Activated CD4-positive, alpha-beta T cell treated with anti-CD3 and anti-CD28 coated beads, Interleukin-2, amount 50 U/mL, for 4 hours (primary cell): ENCODE data around the gene NUP107.

ENCODE experiments used
- DNase-seq, 2 experiments: peaks; one replicate each; pipeline ENCODE4 v3.0.0-alpha.2; 2020

Gene NUP107

DNA sequence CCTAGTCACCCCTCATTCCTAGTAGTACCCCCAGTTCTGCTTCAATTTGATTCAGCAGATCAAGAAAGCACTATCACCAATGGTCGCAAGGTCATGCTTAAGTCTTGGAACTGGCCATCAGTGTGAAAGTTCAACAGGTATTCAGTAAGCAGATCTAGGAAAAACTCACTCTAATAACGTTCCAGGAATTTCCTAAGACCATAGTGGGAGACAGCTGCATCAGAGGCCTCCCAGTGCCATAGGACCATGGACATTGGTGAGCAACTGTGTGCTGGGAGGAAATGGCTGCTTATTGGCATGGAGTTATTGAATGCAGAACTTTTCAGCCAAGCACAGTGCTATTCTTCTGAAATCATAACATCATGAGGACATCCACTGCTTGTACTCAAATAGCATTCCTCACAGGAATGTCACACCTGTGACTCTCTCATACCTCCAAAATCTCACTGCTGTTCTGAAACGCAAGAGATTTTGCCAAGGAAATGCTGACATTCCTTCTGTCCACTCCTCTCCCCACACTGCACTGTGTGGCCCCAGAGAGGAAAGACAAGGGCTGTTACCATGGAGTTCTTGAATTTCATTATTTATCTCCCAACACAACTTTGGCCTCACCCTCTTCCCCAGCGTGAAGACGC is 90.3 kb downstream of the NUP107 start:
- DNase-seq = no peak

DNA sequence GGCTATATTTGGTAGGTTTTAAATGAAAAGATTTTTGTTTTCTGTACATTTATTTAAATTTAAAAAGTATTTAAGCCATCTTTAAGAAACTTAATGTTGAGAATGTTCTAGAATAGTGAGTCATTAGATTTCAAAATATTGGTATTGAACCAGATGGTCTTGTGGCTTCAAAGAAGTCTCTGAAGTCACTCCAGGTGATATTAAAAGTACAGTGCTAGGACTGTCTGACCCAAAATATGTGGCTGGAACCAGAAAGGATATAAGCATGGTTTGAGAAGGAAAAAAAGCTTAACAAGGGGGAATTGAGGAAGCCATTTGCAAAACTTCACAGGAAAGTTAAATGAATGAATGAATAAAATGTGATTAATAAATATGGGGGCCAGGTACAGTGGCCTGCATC is 92.5 kb downstream of the NUP107 start:
- no peak for DNase-seq

DNA sequence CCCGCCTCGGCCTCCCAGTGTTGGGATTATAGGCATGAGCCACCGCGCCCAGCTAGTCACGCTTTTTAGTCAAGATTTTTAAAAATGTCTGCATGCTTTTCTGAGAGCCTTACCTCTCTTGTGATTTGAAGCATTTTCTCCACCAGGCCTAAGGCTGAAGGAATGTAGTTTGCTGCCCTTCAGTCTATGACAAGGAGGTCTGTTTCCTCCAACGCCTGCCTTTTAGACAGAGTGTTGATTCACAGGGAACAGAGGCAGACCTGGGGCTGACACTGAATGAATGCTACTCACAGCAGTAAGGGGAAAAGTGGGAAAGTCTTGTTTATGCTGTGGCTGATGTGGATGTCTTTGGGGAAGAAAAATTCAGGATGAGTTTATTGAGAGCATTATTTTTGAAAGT is 94.0 kb downstream of the NUP107 start:
- no peak for DNase-seq

DNA sequence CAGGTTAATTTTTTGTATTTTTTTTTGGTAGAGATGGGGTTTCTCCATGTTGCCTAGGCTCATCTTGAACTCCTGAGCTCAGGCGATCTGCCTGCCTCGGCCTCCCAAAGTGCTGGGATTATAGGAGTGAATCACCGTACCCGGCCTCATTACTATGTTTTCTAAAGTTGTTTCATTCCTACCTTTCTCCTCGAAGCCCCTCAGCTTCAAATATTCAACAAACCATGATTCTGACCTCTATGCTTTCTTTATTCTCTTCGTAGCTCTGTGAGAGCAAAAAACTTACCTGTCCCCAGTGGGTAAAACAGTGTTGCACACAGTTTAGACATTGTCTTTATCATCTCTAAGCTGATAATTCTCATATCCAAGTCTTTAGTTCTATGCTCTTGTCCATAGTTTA is 95.0 kb downstream of the NUP107 start:
- no peak for DNase-seq

DNA sequence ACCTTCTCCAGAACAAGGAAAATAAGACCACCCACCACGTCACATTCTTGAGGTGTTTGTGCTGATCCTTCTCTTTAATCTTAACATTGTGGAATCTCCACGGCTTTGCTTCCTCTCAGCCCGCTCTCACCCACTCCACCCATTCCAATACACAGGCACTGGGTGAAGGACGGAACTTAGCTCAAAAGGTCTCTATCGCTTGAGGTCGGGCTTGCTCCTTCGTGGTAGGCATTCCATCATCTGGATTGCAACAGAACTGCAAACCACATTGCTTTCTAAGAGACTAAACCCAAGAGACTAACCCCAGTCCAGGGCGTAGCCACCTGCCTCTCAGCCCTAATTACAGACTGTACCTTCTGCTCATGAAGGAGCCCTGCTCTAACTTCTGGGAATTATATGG is 97.2 kb downstream of the NUP107 start:
- DNase-seq = no peak

DNA sequence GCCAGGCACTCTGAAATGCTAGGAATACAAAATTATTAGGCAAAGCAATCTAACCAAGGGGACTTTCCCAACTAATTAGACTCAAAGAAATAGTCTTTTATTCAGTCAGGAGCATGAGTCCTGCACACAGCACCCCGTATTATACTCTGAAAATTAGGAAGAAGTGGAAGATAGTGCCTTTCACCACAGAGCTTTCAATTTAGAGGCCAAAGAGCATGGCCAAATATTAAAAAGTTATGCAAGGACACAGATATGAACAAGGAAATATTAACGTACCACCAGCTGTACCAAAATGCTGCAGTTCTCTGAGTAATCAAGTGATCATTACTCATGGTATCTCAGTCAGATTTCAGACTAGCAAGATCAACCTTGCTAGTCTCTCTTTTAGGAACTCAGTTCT is 98.6 kb downstream of the NUP107 start:
- DNase-seq = no peak

DNA sequence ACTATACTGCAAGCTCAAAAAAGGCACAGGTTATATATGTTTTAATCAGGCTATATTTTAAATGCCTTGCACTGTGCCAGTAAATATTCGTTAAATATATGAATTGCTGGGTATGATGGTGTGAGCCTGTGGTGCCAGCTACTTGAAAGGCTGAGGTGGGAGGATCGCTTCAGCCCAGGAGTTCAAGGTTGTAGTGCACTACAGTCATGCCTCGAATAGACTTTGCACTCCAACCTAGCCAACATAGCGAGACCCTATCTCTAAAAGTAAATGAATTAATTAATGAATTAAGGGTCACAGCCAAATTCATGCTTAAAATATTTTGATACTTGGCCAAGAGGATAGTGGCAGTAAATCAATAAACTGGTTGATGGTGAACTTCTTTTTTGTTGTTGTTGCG is 99.0 kb downstream of the NUP107 start:
- DNase-seq = no peak

DNA sequence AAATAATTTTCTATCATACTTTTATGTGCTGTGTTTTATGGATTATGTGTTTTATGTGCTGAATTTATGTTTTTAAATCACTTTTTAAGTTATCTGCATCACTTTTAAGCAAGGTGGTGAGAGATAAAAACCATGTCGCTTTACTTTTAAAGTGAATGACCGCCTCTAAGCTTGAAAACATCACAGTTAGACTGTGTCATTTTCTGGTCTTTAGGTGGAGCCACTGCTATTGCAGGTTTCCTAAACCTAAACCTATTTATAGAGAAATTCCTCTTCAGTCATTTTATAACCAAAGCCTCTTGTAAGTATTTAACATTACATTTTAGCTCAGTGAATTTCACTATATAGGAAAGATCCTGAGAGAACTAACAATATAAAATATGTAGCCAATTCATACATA is 100.2 kb downstream of the NUP107 start:
- no peak for DNase-seq

DNA sequence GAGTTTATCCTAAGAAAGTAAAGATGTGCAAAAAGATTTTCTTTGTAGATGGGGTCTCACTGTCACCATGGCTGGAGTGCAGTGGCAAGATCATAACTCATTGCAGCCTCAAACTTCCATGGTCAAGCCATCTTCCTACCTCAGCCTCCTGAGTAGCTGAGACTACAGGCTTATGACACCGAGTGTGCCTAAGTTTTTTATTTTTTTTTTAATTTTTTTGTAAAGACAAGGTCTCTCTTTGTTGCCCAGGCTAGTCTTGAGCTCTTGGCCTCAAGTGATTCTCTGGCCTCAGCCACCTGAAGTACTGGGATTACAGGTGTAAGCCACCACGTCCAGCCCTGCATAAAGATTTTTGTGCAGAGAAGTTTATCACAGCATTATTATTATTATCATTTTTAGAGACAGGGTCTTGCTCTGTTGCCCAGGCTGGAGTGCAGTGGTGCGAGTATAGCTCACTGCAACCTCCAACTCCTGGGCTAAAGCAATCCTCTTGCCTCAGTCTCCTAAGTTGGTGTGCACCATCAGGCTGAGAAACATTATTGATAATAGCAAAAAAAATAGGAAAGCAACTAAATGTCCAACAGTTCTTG is 101.9 kb downstream of the NUP107 start:
- DNase-seq = no peak

DNA sequence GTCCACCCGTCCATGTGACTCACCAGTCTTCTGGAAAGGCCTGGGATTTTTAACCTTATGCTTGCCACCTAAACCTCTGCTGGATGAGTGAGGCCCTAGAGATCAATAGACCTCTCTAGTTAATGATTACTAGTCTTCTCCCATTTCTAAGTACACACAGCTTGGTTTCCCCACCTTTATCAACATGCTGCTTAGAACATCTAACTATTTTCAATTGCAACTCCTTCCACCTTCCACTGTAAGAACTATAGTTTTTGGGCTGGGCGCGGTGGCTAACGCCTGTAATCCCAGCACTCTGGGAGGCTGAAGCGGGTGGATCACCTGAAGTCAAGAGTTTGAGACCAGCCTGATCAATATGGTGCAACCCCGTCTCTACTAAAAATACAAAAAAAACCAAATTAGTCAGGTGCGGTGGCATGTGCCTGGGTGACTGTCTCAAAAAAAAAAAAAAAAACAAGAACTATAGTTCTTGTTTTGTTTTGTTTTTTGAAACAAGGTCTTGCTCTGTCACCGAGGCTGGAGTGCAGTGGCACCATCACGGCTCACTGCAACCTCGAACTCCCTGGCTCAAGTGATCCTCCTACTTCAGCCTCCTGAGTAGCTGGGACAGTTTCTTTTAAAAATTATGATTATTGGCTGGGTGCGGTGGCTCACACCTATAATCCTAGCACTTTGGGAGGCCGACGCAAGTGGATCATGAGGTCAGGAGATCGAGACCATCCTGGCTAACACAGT is 102.5 kb downstream of the NUP107 start:
- DNase-seq = no peak

DNA sequence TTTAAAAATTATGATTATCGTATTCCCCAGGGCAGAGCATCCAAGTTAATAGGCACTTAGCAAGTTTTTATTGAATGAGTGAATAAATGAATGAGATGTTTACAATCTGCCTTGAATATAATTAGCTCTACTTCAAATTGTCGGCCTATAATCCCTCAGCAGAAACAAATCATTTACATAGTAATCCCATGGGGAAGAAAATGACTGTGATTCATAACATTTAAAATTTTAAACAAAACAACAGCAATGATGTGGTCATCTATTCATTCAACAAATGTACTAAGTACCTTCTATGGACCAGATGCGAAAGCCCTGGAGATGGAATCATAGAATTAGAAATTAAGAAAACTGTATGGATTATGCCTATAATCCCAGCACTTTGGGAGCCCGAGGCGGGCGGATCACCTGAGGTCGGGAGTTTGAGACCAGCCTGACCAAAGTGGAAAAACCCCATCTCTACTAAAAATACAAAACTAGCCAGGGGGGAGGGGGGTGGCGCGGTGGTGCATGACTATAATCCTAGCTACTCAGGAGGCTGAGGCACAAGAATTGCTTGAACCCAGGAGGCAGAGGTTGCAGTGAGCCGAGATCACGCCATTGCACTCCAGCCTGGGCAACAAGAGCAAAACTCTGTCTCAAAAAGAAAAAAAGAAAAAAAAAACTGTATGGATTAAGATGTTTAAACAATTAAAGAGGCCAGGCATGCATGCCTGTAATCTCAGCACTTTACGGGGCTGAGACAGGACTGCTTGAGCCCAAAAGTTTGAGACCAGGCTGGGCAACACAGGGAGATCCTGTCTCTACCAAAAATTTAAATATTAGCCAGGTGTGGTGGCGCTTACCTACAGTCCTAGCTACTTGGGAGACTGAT is 103.5 kb downstream of the NUP107 start:
- DNase-seq = no peak

DNA sequence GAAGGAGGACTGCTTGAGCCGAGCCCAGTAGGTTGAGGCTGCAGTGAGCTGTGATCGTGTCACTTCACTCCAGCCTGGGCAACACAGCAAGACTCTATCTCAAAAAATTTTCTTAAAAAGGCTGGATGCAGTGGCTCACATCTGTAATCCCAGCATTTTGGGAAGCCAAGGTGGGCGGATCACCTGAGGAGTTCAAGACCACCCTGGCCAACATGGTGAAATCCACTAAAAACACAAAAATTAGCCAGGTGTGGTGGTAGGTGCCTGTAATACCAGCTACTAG is 104.1 kb downstream of the NUP107 start:
- no peak for DNase-seq

DNA sequence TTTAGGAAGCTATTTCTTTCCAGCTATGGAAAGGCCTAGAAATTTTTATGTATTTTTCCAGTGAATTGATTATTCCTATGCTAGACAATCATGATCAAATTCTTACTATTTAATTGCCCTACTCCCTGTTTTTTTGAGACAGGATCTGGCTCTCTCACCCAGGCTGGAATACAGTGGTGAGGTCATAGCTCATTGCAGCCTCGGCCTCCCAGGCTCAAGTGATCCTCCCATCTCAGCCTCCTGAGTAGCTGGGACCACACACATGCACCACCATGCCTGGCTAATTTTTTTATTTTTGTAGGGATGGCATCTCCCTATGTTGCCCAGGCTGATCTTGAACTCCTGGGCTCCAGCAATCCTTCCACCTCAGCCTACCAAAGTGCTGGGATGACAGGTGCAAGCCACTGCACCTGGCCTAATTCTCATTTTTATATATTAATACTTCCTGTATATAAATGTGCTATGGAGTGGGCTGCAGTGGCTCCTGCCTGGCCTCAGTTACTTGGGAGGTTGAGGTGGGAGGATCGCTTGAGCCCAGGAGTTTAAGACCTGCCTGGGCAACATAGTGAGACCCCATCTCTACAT is 105.2 kb downstream of the NUP107 start:
- DNase-seq = no peak

DNA sequence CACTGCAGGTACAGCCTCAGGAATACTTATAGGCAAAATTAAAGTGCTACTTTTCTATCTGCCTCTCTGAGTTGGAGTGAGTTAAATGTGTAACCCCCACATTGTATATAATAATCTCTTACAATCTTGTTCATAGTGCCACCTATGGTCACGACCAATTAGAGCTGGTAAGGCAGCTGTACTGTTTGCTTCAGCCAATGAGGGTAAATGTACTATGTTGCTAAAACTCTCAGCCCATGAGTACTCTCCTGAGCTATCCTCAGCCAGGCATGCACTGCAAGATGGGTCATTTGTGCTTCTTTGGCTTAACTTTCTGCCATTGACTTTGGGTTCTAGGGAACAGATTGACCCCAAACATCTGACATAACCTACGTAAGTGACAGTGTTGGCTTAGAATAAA is 106.2 kb downstream of the NUP107 start:
- DNase-seq = no peak

DNA sequence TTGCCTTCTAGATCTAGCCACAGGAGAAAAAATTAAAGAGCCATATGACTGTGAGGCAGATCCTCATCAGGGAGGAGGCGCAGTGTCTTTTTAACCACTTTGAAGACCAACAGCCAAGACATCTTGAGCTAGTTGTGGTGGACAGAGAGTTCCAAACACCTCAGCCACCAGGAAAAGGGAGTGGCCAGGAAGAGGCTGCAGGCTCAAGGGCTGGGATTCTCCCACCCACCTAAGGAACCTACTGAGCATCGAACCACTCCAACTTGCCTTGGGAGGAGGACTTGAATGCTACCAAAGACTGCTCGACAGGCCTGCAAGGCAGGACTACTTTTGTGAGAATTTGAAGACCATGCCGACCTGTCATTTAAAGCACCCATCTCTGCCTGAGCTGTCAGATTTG is 106.7 kb downstream of the NUP107 start:
- DNase-seq = no peak

DNA sequence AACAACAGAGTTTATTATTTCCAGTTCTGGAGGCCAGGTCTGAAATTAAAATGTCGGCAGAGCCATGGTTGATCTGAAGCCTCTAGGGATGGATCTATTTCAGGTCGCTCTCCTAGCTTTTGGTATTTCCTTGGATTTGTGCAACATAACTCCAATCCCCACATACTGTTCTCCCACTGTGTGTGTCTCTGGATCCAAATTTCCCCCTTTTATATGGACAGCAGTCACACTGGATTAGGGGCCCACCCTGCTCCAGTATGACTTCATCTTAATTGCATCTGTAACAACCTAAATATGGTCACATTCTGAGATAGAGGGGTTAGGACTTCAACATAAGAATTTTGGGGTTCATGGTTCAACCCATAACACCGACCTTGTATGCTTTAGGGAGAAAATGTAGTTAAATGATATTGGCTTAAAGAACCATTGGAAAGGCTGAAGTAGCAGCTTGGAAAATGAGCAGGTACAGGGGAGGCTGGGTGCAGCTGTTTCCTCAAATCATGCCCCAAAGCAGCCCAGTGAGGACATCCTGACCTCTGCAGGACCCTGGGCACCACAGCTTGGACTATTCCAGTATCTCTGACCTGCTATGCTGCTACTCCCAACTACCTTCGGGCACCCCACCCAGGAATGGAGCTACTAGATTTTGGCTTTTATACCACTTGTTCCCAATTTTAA is 107.3 kb downstream of the NUP107 start:
- DNase-seq = no peak

DNA sequence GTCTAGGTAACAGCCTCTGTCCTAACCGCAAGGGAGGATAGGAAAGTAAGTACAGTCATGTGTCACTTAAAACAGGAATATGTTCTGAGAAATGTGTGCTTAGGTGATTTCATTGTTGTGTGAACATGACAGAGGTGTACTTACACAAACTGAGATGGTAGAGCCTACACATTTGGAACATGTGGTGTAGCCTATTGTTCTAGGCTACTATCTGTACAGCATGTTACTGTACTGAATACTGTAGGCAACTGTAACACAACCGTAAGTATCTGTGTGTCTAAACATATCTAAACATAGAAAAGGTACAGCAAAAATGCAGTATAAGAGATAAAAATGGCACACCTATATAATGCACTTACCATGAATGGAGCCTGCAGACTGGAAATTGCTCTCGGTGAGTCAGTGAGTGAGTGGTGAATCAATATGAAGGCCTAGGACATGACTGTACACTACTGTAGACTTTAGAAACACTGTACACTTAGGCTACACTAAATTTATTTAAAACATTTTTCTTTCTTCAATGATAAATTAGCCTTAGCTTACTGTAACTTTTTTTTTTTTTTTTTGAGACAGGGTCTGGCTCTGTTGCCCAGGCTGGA is 108.0 kb downstream of the NUP107 start:
- DNase-seq = no peak
